Psoas muscle (tissue), 8 donors: Measurements from ENCODE around the gene TLK2. TPM values are rescaled to one million over a fixed set of nuclear protein-coding genes. Genes with fewer than 3 reads are reported as not detected.

Source experiments
- ATAC-seq, 4 donors: fragments of 200-7000 bp; cut with Tn5 transposase; one replicate each; pipeline ENCODE4 v1.9.1; 2020; ENCODE audit warnings: moderate library complexity in 3 of 4, mild to moderate bottlenecking in 2 of 4
- DNase-seq, 2 donors: peaks; one replicate each; pipeline ENCODE4 v3.0.0-alpha.2; 2020
- H3K27ac ChIP-seq: fragments of 200-600 bp; one replicate; pipeline ENCODE4 v1.8.0; 2022
- H3K27me3 ChIP-seq, 3 donors: fragments of 200-600 bp in 1 of 3; one replicate each; pipeline versions ENCODE4 v1.6.1 to v1.8.0; 2013 to 2022; ENCODE audit warnings: low read length in 2 of 3, mild to moderate bottlenecking in 2 of 3, moderate library complexity in 1 of 3; ENCODE audit not compliant: insufficient read depth in 3 of 3
- H3K36me3 ChIP-seq, 2 donors: fragments of 200-600 bp in 1 of 2; one replicate each; pipeline versions ENCODE4 v1.6.1 to v1.8.0; 2013 to 2022; ENCODE audit warnings: low read depth in 1 of 2, mild to moderate bottlenecking in 1 of 2, moderate library complexity in 1 of 2; ENCODE audit not compliant: insufficient read depth in 1 of 2
- H3K4me1 ChIP-seq: fragments of 200-600 bp; one replicate; pipeline ENCODE4 v1.8.0; 2022
- H3K4me3 ChIP-seq: fragments of 200-600 bp; one replicate; pipeline ENCODE4 v1.8.0; 2022; ENCODE audit warnings: mild to moderate bottlenecking
- H3K9me3 ChIP-seq: fragments of 200-600 bp; one replicate; pipeline ENCODE4 v1.8.0; 2022
- CTCF ChIP-seq: fragments of 200-600 bp; IDR thresholded peaks from one replicate; pipeline ENCODE4 v1.8.0; 2022; ENCODE audit warnings: antibody characterized with exemption
- WGBS, 3 donors: extraction: QIAGEN DNeasy Blood & Tissue Kit; methylation state at CpG; one replicate each; pipeline versions ENCODE4 v1.1.6 to v1.1.7; 2013; 5-methylcytosine and 5-hydroxymethylcytosine counted together
- intact Hi-C, 2 donors: fragments of 100-400 bp; cut with DNase I; formaldehyde crosslinking; loops; one replicate each; pipeline versions ENCODE4 v1.11.0 to v1.14.2; 2022
- polyA plus RNA-seq, 3 donors: library from polyadenylated mRNA; stranded (reverse); fragments of 200-250 nt; gene quantifications; one replicate each; pipeline ENCODE4 v1.2.3, GENCODE V29; 2013
- total RNA-seq, 4 donors: library from RNA; stranded (reverse); fragmentation: NEBNext Ultra II Directional in 2 of 4; extraction: Animal tissue kit (Norgen Biotek cat#: 25700) in 2 of 4; gene quantifications; one replicate each; pipeline versions ENCODE4 v1.2.1 to v1.2.4, GENCODE V29; 2021 to 2023
- donor health status: healthy with polysubstance abuse.
- donor health status: DM: no; HTN: no; CAD: no; lungs with moderate emphysema.
- donor health status: Bipolar disorder and iron deficiency.
- donor health status: healthy.
- donor health status: DM: yes; HTN: yes; CAD: no.
- donor health status: DM: no; HTN: no; CAD: no.
- donor health status: DM: no; HTN: no; CAD: no.
- donor health status: DM: yes; HTN: yes; CAD: no.

The TLK2 gene
- total and polyA plus RNA-seq, 7 donors = 23.1 to 51.9 (median 40.2) TPM

GRCh38 chr17:62566996-62567578, 88.5 kb downstream of the TLK2 start:
- WGBS, 3 donors = 92 to 96% (median 94%) methylated on average over 4 of the region's 4 CpGs
- intact Hi-C loops = no loop called here
- no peak for ATAC-seq

GRCh38 chr17:62572488-62572887, 93.9 kb downstream of the TLK2 start:
- no peak for TF ChIP-seq CTCF
- H3K36me3 ChIP-seq = peaks cover 0 to 63% of the 10 kb centered on the region in 2 donors
- 69 to 75% (median 74%) methylated on average over 5 of the region's 5 CpGs for WGBS, 3 donors
- no peaks in the 10 kb centered on the region for H3K27me3 ChIP-seq
- H3K4me3 ChIP-seq = no peak overlapping the region
- intact Hi-C loops = no loop called here
- peak overlapping the region; percentile 33 for H3K27ac ChIP-seq
- H3K4me1 ChIP-seq = peaks cover 5% of the 10 kb centered on the region
- ATAC-seq (no peak), DNase-seq (no peak)
- no peaks in the 10 kb centered on the region for H3K9me3 ChIP-seq

More at GRCh38 chr17:62566996-62567578, 88.5 kb downstream of the TLK2 start:
- Histone ChIP-seq H3K4me1 (no peaks in the 10 kb centered on the region), H3K4me3 (no peak overlapping the region), H3K27me3 (no peaks in the 10 kb centered on the region), H3K27ac (no peak overlapping the region), H3K9me3 (no peaks in the 10 kb centered on the region), H3K36me3 (peaks cover 3 to 66% of the 10 kb centered on the region in 2 donors)
- no peak for TF ChIP-seq CTCF
- no peak for DNase-seq

- H3K4me3 ChIP-seq = no peak overlapping the region
- H3K27me3 ChIP-seq = no peaks in the 10 kb centered on the region
- intact Hi-C loops = no loop called here
- H3K9me3 ChIP-seq = no peaks in the 10 kb centered on the region
- peaks cover 0 to 63% of the 10 kb centered on the region in 2 donors for H3K36me3 ChIP-seq
- DNase-seq = no peak
- WGBS, 3 donors = 58 to 72% (median 69%) methylated on average over 7 of the region's 7 CpGs
- peak overlapping the region; percentile 33 for H3K27ac ChIP-seq
- H3K4me1 ChIP-seq = peaks cover 5% of the 10 kb centered on the region
- ATAC-seq = peak in 1 of 4 donors; percentile 24
- TF ChIP-seq CTCF = no peak
These were observed 94.3 kb downstream of the TLK2 start for GRCh38 chr17:62572888-62573401.

- Histone ChIP-seq H3K36me3 (peaks cover 0 to 70% of the 10 kb centered on the region in 2 donors), H3K4me3 (no peak overlapping the region), H3K9me3 (no peaks in the 10 kb centered on the region), H3K27me3 (no peaks in the 10 kb centered on the region), H3K27ac (peak overlapping the region; percentile 33), H3K4me1 (peaks cover 5% of the 10 kb centered on the region)
- ATAC-seq (no peak), DNase-seq (no peak)
- no peak for TF ChIP-seq CTCF
- intact Hi-C loops = no loop called here
These were observed 95.0 kb downstream of the TLK2 start for GRCh38 chr17:62573480-62574117.
